GM12878 (cell line): ENCODE results near the gene SSTR1.

ENCODE experiments used
- CEBPB ChIP-seq, 2 experiments: fragments of 150-350 bp in 1 of 2; IDR thresholded peaks; 2 replicates each; pipeline ENCODE4 v1.6.1; 2012 to 2014; ENCODE audit warnings: low read depth in 2 of 2, low read length in 2 of 2, borderline replicate concordance in 1 of 2, inconsistent platforms in 1 of 2
- EP300 ChIP-seq, 2 experiments: fragments of 150-350 bp in 1 of 2; IDR thresholded peaks; 2 replicates each; pipeline ENCODE4 v1.6.1; 2011 to 2012; ENCODE audit warnings: low read depth in 2 of 2, low read length in 2 of 2, borderline replicate concordance in 1 of 2, improper control_type of control experiment in 1 of 2, inconsistent platforms in 1 of 2; ENCODE audit not compliant: control insufficient read depth in 1 of 2
- EZH2 ChIP-seq: IDR thresholded peaks from 2 replicates; pipeline ENCODE4 v1.6.1; 2012; ENCODE audit warnings: low read depth, mild to moderate bottlenecking, control low read depth, inconsistent platforms, low read length, borderline replicate concordance; ENCODE audit not compliant: control insufficient read depth
- MAX ChIP-seq: IDR thresholded peaks from 2 replicates; pipeline ENCODE4 v1.6.1; 2012; ENCODE audit warnings: low read depth, low read length, improper control_type of control experiment
- MYC ChIP-seq: IDR thresholded peaks from 2 replicates; pipeline ENCODE4 v1.6.1; 2011; ENCODE audit warnings: mild to moderate bottlenecking, low read length, moderate library complexity, inconsistent platforms; ENCODE audit not compliant: insufficient read depth, insufficient replicate concordance, insufficient read length, severe bottlenecking
- NFIC ChIP-seq: IDR thresholded peaks from 2 replicates; pipeline ENCODE4 v1.6.1; 2012; ENCODE audit warnings: low read depth, mild to moderate bottlenecking, inconsistent platforms, low read length, moderate library complexity
- NFYB ChIP-seq: IDR thresholded peaks from 2 replicates; pipeline ENCODE4 v1.6.1; 2011; ENCODE audit warnings: low read depth, mild to moderate bottlenecking, low read length, improper control_type of control experiment, moderate library complexity; ENCODE audit not compliant: insufficient read depth
- USF2 ChIP-seq: IDR thresholded peaks from 2 replicates; pipeline ENCODE4 v1.6.1; 2011; ENCODE audit warnings: low read depth, low read length, improper control_type of control experiment, borderline replicate concordance
- ZNF274 ChIP-seq: IDR thresholded peaks from one replicate; pipeline ENCODE4 v1.8.0; 2011; ENCODE audit not compliant: insufficient read length, insufficient read depth
- ZNF384 ChIP-seq: IDR thresholded peaks from 2 replicates; pipeline ENCODE4 v1.6.1; 2012; ENCODE audit warnings: low read depth, mild to moderate bottlenecking, low read length, improper control_type of control experiment, borderline replicate concordance
- TF ChIP-seq, protein P1 (sequence below): IDR thresholded peaks from 2 replicates; pipeline ENCODE4 v1.6.1; 2012; ENCODE audit warnings: low read depth, low read length, improper control_type of control experiment
- TF ChIP-seq, protein P2 (sequence below), 3 experiments: IDR thresholded peaks in 2 of 3; conservative IDR thresholded peaks in 1 of 3; 2 replicates each; pipeline ENCODE4 v1.5.1; 2011; ENCODE audit warnings: low read depth in 3 of 3, low read length in 3 of 3, mild to moderate bottlenecking in 3 of 3, control low read depth in 2 of 3, moderate library complexity in 2 of 3, inconsistent platforms in 1 of 3, mixed read lengths in 1 of 3; ENCODE audit not compliant: control insufficient read depth in 2 of 3, insufficient read depth in 1 of 3; ENCODE audit errors: extremely low read depth in 1 of 3
- TF ChIP-seq, protein P3 (sequence below): IDR thresholded peaks from 2 replicates; pipeline ENCODE4 v1.6.1; 2011; ENCODE audit warnings: low read depth, mild to moderate bottlenecking, low read length, moderate library complexity, borderline replicate concordance; ENCODE audit errors: extremely low read depth

GRCh38 chr14:38189930-38190726, 17.6 kb upstream of the SSTR1 start:
- TF ChIP-seq, protein P1, sequence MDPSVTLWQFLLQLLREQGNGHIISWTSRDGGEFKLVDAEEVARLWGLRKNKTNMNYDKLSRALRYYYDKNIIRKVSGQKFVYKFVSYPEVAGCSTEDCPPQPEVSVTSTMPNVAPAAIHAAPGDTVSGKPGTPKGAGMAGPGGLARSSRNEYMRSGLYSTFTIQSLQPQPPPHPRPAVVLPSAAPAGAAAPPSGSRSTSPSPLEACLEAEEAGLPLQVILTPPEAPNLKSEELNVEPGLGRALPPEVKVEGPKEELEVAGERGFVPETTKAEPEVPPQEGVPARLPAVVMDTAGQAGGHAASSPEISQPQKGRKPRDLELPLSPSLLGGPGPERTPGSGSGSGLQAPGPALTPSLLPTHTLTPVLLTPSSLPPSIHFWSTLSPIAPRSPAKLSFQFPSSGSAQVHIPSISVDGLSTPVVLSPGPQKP = no peak
- TF ChIP-seq EZH2 (no peak), NFYB (no peak), MYC (no peak), MAX (no peak), NFIC (no peak), EP300 (IDR thresholded peaks at IDR 0.05; ENCODE audit: borderline replicate concordance in 1 of 2, control insufficient read depth in 1 of 2, low read depth in 2 of 2, low read length in 2 of 2) (no peak), ZNF384 (no peak), ZNF274 (no peak), CEBPB (IDR thresholded peaks at IDR 0.05; ENCODE audit: borderline replicate concordance in 1 of 2, low read depth in 2 of 2, low read length in 2 of 2) (no peak), USF2 (no peak)
- TF ChIP-seq, protein P2, sequence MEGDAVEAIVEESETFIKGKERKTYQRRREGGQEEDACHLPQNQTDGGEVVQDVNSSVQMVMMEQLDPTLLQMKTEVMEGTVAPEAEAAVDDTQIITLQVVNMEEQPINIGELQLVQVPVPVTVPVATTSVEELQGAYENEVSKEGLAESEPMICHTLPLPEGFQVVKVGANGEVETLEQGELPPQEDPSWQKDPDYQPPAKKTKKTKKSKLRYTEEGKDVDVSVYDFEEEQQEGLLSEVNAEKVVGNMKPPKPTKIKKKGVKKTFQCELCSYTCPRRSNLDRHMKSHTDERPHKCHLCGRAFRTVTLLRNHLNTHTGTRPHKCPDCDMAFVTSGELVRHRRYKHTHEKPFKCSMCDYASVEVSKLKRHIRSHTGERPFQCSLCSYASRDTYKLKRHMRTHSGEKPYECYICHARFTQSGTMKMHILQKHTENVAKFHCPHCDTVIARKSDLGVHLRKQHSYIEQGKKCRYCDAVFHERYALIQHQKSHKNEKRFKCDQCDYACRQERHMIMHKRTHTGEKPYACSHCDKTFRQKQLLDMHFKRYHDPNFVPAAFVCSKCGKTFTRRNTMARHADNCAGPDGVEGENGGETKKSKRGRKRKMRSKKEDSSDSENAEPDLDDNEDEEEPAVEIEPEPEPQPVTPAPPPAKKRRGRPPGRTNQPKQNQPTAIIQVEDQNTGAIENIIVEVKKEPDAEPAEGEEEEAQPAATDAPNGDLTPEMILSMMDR (IDR thresholded peaks at IDR 0.05 in 2 of 3, conservative IDR thresholded peaks at IDR 0.05 in 1 of 3; ENCODE audit: control insufficient read depth in 2 of 3, extremely low read depth in 1 of 3, insufficient read depth in 1 of 3, low read depth in 3 of 3, low read length in 3 of 3) = no peak
- TF ChIP-seq, protein P3, sequence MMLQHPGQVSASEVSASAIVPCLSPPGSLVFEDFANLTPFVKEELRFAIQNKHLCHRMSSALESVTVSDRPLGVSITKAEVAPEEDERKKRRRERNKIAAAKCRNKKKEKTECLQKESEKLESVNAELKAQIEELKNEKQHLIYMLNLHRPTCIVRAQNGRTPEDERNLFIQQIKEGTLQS = no peak
